Vagina (tissue), 2 donors: ENCODE measurements around the gene PARK7.

ENCODE experiments used
- POLR2A ChIP-seq, 2 donors: fragments of 450-650 bp; IDR thresholded peaks; one replicate each; pipeline ENCODE4 v1.6.1; 2017; ENCODE audit warnings: antibody characterized with exemption in 2 of 2, mild to moderate bottlenecking in 2 of 2, moderate library complexity in 2 of 2
- POLR2AphosphoS5 ChIP-seq, 2 donors: sonication (generic); formaldehyde crosslinking; IDR thresholded peaks; one replicate each; pipeline ENCODE4 v1.9.0; 2017; ENCODE audit warnings: antibody characterized with exemption in 2 of 2, mild to moderate bottlenecking in 2 of 2, low read depth in 1 of 2; ENCODE audit not compliant: insufficient read depth in 1 of 2
- TF ChIP-seq, protein P1 (sequence below), 3 experiments: fragments of 450-650 bp in 2 of 3; fragments of 200-600 bp in 1 of 3; sonication (generic) in 1 of 3; IDR thresholded peaks; one replicate each; pipeline ENCODE4 v1.5.1; 2017 to 2019; ENCODE audit warnings: antibody characterized with exemption in 3 of 3, mild to moderate bottlenecking in 2 of 3, moderate library complexity in 2 of 3

DNA sequence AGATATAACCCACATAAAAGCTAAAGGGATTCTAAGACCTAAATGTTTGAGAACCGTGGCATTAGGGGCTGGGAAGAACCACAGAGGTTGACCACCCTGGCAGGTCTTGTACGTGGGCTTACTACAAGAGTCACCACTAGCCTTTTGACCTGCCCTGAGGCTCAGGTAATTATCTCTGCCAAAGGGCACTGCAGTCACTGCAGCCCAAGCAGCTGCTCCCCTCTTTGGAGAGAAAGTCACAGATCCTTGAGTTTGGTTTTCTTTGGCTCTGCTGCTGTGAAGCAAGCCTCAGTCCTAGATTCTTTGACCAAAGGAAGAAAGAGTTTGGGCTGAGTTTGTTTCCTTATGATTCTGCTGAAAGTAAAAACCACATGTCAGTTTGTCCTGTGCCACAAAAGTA lies 11.6 kb downstream of the PARK7 start:
- TF ChIP-seq, protein P1, sequence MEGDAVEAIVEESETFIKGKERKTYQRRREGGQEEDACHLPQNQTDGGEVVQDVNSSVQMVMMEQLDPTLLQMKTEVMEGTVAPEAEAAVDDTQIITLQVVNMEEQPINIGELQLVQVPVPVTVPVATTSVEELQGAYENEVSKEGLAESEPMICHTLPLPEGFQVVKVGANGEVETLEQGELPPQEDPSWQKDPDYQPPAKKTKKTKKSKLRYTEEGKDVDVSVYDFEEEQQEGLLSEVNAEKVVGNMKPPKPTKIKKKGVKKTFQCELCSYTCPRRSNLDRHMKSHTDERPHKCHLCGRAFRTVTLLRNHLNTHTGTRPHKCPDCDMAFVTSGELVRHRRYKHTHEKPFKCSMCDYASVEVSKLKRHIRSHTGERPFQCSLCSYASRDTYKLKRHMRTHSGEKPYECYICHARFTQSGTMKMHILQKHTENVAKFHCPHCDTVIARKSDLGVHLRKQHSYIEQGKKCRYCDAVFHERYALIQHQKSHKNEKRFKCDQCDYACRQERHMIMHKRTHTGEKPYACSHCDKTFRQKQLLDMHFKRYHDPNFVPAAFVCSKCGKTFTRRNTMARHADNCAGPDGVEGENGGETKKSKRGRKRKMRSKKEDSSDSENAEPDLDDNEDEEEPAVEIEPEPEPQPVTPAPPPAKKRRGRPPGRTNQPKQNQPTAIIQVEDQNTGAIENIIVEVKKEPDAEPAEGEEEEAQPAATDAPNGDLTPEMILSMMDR (IDR thresholded peaks at IDR 0.05), result no peak
- TF ChIP-seq POLR2AphosphoS5 (IDR thresholded peaks at IDR 0.05; ENCODE audit: insufficient read depth in 1 of 2, low read depth in 1 of 2) (no peak), POLR2A (IDR thresholded peaks at IDR 0.05) (no peak)
